Activated gamma-delta T cell (primary cell): ENCODE data around the gene MRGPRF.
"Not testable (repeated sequence)": the region's sequence is repeated elsewhere in the genome, so short reads cannot be mapped to it uniquely, and the experiment has no call there.

ENCODE experiments used
- DNase-seq: peaks from one replicate; lab custom pipeline; 2025; lab: John Stamatoyannopoulos, UW

The MRGPRF gene

GRCh38 chr11:68987211-68987610 is 25.8 kb downstream of the MRGPRF start:
- DNase-seq, result no peak

- no peak for DNase-seq
Observed at GRCh38 chr11:68983801-68984200, 29.2 kb downstream of the MRGPRF start.

DNA sequence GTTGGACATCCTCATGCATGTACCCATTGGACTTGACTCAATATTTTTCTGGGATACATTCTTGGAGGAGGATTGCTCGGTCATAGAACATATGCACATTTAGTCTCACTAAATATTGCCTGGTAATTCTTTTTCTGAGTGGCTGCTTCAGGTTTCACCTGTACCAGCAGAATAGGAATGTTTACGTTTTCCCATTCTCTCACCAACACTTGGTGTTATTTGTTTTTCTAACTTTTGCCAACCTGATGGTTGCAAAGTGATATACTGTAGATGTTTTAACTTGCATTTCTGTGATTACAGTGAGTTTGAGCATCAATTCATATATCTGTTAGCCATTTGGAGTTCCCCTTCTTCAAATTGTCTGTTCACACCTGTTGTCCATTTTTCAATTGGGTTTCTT is 30.9 kb downstream of the MRGPRF start:
- DNase-seq, result no peak

GRCh38 chr11:68980776-68981065 is 32.3 kb downstream of the MRGPRF start, which contains the start of gene MRGPRD:
Gene MRGPRD (minus strand): TSS chr11:68980986. CDS start chr11:68980986, 0 bp downstream.
- DNase-seq, result no peak

GRCh38 chr11:68979931-68980775 is 32.9 kb downstream of the MRGPRF start:
- DNase-seq, result no peak

- no peak for DNase-seq
Observed at GRCh38 chr11:68978931-68979594, 34.0 kb downstream of the MRGPRF start.

DNA sequence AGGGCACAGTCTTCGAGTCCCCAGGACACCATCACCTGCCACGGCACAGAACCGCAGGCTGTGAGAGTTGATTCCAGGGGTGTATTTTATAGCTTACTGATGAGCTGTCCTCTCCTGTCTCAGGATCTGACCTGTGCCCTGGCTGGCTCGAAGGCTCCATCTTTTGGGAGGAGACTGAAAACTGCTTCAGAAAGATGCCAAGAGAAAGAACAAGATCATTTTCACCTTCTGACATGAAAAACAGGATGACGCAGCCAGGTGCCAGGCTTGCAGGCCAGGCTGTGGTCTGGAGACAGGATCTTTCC is 34.5 kb downstream of the MRGPRF start:
- no peak for DNase-seq

- no peak for DNase-seq
Observed at GRCh38 chr11:68977781-68978625, 35.0 kb downstream of the MRGPRF start.

DNA sequence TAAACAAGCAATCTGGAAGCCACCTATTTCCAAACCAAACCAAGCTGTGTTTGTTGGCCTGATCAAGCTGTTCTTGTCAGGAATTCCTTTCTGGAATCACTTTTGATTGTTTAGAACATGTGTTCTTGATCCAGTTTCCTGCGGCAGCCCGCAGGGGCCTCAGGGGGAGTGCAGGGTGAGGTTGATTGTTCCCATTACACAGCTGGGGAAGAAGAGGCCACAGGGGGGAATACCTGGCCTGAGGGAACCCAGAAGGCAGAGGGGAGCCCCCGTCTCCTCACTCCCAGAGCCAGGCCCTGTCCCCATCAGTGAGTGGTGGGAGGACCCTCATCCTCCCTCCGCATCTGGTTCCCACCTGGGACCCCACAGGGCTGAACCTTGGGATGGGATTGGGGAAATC is 36.5 kb downstream of the MRGPRF start:
- DNase-seq, result no peak

DNA sequence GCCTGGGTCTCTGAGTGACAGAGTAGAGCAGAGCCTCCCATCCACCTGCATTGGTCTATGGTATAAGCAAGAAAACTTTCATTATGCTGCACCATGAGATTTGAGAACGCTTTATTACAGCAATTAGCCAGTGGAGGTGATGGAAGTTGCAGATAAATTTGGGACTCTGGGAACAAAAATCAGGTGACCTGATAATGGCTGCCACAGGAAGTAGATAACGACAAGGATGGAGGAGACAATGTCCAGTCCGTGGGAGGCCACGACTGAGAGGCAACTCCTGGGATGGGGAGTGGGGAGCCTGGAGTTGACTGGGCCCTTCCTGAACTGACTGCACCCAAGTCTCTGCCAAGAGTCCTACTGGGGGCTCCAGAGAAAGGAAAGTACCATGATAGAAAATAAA is 37.0 kb downstream of the MRGPRF start:
- no peak for DNase-seq

DNA sequence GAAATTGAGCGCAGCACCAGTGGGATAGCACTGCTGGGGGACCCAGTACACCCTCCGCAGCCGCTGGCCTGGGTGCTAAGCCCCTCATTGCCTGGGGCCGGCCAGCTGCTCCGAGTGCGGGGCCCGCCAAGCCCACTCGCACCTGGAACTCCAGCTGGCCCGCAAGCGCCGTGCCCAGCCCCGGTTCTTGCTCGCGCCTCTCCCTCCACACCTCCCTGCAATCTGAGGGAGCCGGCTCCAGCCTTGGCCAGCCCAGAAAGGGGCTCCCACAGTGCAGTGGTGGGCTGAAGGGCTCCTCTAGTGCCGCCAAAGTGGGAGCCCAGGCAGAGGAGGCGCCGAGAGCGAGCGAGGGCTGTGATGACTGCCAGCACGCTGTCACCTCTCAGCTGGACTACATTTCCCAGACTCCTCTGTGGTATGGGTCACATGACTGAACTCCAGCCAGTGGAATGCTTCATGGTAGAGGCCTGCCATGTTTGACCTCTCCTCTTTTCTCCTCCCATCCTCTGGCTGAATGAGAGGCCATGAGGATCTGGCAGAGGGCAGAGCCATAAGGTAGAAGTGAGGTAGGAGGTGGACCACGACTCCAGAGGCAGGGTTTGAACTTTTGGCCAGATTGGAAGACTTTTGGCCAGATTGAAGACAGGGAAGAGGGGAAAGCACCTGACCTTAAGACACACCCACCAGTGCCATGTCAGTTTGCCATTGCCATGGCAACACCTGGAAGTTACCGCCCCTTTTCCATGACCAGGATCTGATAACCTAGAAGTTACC is 38.4 kb downstream of the MRGPRF start:
- DNase-seq, result no peak

DNA sequence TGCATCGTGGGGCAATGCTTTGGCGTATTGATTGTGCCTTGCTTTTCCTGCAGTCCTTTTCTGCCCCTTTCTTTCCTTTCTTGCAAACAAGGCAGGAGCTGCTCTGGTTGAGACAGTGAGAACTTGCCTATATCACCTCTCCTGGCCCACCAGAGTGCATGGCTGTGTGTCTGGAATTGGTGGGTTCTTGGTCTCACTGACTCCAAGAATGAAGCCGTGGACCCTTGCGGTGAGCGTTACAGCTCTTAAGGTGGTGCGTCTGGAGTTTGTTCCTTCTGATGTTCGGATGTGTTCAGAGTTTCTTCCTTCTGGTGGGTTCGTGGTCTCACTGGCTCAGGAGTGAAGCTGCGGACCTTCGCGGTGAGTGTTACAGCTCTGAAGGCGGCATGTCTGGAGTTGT is 39.3 kb downstream of the MRGPRF start:
- DNase-seq, result not testable (repeated sequence)

GRCh38 chr11:68973219-68973618 is 39.8 kb downstream of the MRGPRF start:
- no peak for DNase-seq

GRCh38 chr11:68970921-68971636 is 42.0 kb downstream of the MRGPRF start:
- DNase-seq, result no peak

DNA sequence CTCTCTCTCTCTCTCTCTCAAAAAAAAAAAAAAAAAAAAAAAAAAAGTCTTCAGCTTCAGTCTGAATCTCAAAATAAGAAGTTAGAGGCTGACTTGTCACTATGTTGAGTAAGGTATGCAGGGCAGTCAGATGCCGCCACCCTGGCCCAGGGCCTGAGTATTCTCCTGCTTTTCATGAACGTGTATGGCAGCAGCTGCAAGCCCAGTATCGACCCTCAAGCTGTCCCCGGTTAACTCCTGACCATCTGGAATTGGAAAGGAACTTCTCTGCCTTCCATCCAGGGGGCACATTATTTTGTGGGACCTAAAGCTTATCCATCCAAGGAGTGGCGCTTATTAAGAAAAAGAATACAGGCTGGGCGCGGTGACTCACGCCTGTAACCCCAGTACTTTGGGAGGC is 43.7 kb downstream of the MRGPRF start:
- DNase-seq, result no peak

DNA sequence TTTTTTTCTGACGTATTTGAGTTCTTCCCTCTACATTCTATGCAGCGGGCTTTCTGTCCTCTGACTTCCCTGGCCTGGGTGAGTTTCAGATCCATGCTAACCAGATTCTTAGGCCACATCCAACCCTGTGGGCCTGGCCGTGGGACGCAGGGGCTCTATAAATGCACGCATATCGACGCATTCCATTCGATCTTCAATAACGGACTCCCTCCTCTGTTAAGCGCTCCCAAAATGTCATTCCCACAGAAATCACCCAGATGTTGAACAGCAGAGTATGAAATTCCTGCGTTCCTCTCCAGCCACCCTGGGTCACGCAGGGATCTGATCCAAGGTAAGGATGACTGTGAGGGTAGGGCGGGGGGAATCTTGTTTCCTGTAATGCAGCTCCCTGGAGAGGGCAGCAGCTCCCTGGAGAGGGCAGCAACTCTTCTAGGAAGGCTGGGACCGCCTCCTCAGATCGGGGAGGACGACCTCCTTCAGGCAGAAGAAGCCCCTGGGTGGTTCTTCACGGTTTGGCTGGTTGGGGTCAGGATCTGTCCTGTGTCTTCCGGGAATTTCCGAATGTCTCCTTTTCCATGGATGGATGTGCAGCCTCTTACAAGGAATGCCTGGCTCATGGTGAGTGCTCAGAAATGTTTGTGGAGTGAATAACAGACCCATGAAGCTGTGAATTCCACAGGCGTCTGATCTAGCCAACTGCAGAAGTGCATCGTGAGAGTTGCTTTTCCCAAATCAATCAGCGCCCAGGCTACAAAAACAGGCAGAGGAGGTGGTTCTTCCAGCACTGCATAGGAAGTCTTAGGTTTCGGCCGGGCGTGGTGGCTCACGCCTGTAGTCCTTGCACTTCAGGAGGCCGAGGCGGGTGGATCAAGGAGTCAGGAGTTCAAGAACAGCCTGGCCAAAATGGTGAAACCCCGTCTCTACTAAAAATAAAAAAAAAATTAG is 44.5 kb downstream of the MRGPRF start:
- no peak for DNase-seq

- DNase-seq, result no peak
Observed at GRCh38 chr11:68966894-68967780, 45.9 kb downstream of the MRGPRF start.

- DNase-seq, result no peak
Observed at GRCh38 chr11:68965901-68966853, 46.9 kb downstream of the MRGPRF start.
